ENCODE data around the gene KLHL25.

The KLHL25 gene

GRCh38 chr15:85771781-85772445, 22.8 kb downstream of the KLHL25 start:
- Histone ChIP-seq H3K9ac (ENCODE audit: low read length) (no peak overlapping the region), H3K4me3 (ENCODE audit: low read length) (no peak overlapping the region), H3K27me3 (ENCODE audit: control insufficient read depth, insufficient read depth, low read length) (no peaks in the 10 kb centered on the region), H3K36me3 (ENCODE audit: control insufficient read depth, low read depth, low read length) (no peaks in the 10 kb centered on the region), H3K9me3 (ENCODE audit: control insufficient read depth, low read depth, low read length) (no peaks in the 10 kb centered on the region), H3K27ac (ENCODE audit: low read length) (no peak overlapping the region), H3K4me1 (ENCODE audit: control insufficient read depth, low read depth, low read length) (no peaks in the 10 kb centered on the region)

DNA sequence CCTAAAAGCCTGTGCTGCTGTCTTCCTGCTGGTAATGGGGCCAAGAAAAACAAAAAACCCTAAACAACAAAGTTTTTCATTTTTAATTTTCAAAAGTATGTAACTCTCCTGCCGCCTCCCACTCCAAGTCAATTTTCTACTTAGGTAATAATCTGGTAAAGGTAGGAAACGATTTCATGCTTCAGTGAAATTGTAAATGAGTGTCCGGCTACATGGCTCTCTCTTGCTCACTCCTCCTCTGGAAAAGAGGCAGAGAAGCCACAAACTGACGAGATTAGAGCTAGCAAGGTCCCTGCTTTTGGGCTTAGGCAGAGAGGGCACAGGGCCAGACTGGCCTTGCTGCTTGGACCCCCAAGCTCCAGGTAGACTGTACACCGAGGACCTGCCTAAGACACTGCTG, 23.5 kb downstream of the KLHL25 start:
- Histone ChIP-seq H3K27ac (ENCODE audit: low read length) (no peak overlapping the region), H3K9me3 (ENCODE audit: control insufficient read depth, low read depth, low read length) (no peaks in the 10 kb centered on the region), H3K9ac (ENCODE audit: low read length) (no peak overlapping the region), H3K4me3 (ENCODE audit: low read length) (no peak overlapping the region), H3K4me1 (ENCODE audit: control insufficient read depth, low read depth, low read length) (peaks cover 4% of the 10 kb centered on the region), H3K27me3 (ENCODE audit: control insufficient read depth, insufficient read depth, low read length) (no peaks in the 10 kb centered on the region), H3K36me3 (ENCODE audit: control insufficient read depth, low read depth, low read length) (no peaks in the 10 kb centered on the region)

- no peaks in the 10 kb centered on the region for H3K36me3 ChIP-seq (ENCODE audit: control insufficient read depth, low read depth, low read length)
- no peak overlapping the region for H3K27ac ChIP-seq (ENCODE audit: low read length)
- no peak overlapping the region for H3K9ac ChIP-seq (ENCODE audit: low read length)
- no peaks in the 10 kb centered on the region for H3K9me3 ChIP-seq (ENCODE audit: control insufficient read depth, low read depth, low read length)
- peaks cover 4% of the 10 kb centered on the region for H3K4me1 ChIP-seq (ENCODE audit: control insufficient read depth, low read depth, low read length)
- no peaks in the 10 kb centered on the region for H3K27me3 ChIP-seq (ENCODE audit: control insufficient read depth, insufficient read depth, low read length)
- H3K4me3 ChIP-seq (ENCODE audit: low read length): no peak overlapping the region
Measured at GRCh38 chr15:85770096-85771041, 24.4 kb downstream of the KLHL25 start.

- Histone ChIP-seq H3K9me3 (ENCODE audit: control insufficient read depth, low read depth, low read length) (no peaks in the 10 kb centered on the region), H3K27ac (ENCODE audit: low read length) (no peak overlapping the region), H3K9ac (ENCODE audit: low read length) (no peak overlapping the region), H3K27me3 (ENCODE audit: control insufficient read depth, insufficient read depth, low read length) (no peaks in the 10 kb centered on the region), H3K36me3 (ENCODE audit: control insufficient read depth, low read depth, low read length) (no peaks in the 10 kb centered on the region), H3K4me3 (ENCODE audit: low read length) (no peak overlapping the region), H3K4me1 (ENCODE audit: control insufficient read depth, low read depth, low read length) (peaks cover 4% of the 10 kb centered on the region)
Measured at GRCh38 chr15:85769182-85769900, 25.4 kb downstream of the KLHL25 start.

DNA sequence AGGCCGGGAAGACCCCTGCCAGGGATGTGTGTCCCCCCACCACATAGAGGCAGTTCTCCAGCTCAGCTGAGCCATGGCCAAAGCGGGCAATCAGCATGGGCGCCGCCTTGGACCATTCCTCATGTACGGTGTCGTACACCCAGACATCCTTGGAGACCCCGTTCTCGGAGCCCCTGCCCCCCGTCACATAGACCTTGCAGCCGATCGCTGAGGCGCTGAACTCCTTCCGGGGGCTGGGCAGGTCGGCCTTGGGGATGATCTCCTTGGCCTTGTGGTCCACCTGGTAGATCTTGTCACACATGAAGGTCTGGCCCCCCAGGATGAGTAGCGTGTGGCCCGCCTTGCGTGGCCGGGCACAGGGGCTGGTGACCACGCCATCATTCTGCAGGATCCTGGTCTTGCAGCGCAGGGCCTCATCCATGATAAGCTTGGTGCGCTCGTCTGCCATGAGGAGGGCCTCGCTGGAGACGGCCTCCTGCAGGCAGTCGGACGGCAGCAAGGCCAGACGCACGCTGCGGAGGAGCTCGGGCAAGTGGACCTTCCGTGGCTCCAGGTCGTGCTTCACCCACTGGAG, 26.0 kb downstream of the KLHL25 start:
- Histone ChIP-seq H3K4me1 (ENCODE audit: control insufficient read depth, low read depth, low read length) (peaks cover 4% of the 10 kb centered on the region), H3K9ac (ENCODE audit: low read length) (no peak overlapping the region), H3K36me3 (ENCODE audit: control insufficient read depth, low read depth, low read length) (no peaks in the 10 kb centered on the region), H3K9me3 (ENCODE audit: control insufficient read depth, low read depth, low read length) (no peaks in the 10 kb centered on the region), H3K27ac (ENCODE audit: low read length) (no peak overlapping the region), H3K4me3 (ENCODE audit: low read length) (no peak overlapping the region), H3K27me3 (ENCODE audit: control insufficient read depth, insufficient read depth, low read length) (no peaks in the 10 kb centered on the region)

DNA sequence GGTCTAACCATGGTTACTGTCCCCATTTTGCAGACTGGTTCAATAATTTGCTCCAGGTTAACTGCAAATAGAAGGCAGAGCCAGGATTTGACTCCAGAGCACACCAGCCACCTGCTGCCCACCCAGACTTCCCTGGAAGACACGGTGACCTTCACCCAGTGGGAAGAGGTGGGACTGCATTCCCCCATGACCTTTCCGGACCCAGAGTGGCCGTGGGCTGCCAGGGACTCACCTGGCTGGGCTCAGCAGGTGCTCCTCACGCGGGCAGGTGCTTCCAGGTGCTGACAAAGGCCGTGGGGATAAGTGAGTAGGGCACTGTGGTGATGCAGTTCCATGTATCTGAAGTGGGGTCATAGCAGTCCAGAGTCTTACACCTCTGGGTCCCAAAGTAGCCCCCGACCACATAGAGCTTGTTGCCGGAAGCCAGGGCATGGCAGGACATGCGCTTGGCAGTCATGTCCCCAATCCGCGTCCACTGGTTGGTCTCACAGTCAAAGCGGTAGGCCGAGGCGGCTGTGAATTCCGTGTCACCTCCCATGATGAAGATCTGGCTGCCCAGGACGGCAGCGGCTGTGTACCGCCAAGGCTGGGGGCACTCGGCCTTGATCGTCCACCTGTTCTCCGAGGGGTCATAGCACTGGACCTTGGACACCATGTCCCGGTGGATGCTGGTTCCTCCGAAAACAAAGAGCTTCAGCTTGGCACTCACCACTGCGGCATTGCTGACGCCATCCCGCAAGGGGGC, 26.8 kb downstream of the KLHL25 start:
- H3K27me3 ChIP-seq (ENCODE audit: control insufficient read depth, insufficient read depth, low read length): no peaks in the 10 kb centered on the region
- H3K9me3 ChIP-seq (ENCODE audit: control insufficient read depth, low read depth, low read length): no peaks in the 10 kb centered on the region
- peaks cover 3% of the 10 kb centered on the region for H3K36me3 ChIP-seq (ENCODE audit: control insufficient read depth, low read depth, low read length)
- H3K4me1 ChIP-seq (ENCODE audit: control insufficient read depth, low read depth, low read length): peaks cover 4% of the 10 kb centered on the region
- H3K9ac ChIP-seq (ENCODE audit: low read length): no peak overlapping the region
- no peak overlapping the region for H3K4me3 ChIP-seq (ENCODE audit: low read length)
- H3K27ac ChIP-seq (ENCODE audit: low read length): no peak overlapping the region

GRCh38 chr15:85766001-85766831, 28.5 kb downstream of the KLHL25 start:
- H3K9ac ChIP-seq (ENCODE audit: low read length): no peak overlapping the region
- H3K4me3 ChIP-seq (ENCODE audit: low read length): no peak overlapping the region
- H3K36me3 ChIP-seq (ENCODE audit: control insufficient read depth, low read depth, low read length): peaks cover 3% of the 10 kb centered on the region
- no peak overlapping the region for H3K27ac ChIP-seq (ENCODE audit: low read length)
- H3K4me1 ChIP-seq (ENCODE audit: control insufficient read depth, low read depth, low read length): peaks cover 4% of the 10 kb centered on the region
- H3K27me3 ChIP-seq (ENCODE audit: control insufficient read depth, insufficient read depth, low read length): no peaks in the 10 kb centered on the region
- no peaks in the 10 kb centered on the region for H3K9me3 ChIP-seq (ENCODE audit: control insufficient read depth, low read depth, low read length)

DNA sequence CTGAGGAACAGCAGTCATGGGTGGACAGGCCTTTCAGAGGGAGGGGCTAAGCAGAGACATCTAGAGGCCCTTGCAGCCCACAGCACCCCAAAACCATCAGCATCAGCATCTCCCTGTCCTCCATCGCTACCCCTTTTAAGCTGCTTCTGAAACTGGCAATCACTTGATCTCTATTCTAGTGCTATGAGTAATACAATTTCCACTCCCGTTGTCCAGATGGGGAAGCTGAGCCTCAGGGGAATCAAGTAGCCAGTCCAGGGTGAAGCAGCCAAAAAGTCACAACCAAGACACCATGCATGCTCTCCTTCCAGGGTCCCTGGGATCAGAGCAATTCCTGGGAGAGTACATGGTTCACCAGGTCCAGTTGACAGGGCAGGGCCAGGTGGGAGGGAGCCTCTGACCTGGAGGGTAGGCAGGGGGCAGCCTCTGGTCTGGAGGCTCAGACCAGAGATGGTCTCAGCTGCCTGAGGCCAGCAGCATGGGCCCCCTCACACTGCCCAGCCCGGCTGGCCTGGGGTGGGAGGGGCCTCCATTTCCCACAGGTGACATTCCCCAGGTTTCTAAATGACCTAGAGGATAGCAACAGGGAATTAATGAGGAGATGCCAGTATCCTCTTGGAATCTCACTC, 30.0 kb downstream of the KLHL25 start:
- H3K36me3 ChIP-seq (ENCODE audit: control insufficient read depth, low read depth, low read length): peaks cover 11% of the 10 kb centered on the region
- peaks cover 4% of the 10 kb centered on the region for H3K4me1 ChIP-seq (ENCODE audit: control insufficient read depth, low read depth, low read length)
- no peak overlapping the region for H3K27ac ChIP-seq (ENCODE audit: low read length)

DNA sequence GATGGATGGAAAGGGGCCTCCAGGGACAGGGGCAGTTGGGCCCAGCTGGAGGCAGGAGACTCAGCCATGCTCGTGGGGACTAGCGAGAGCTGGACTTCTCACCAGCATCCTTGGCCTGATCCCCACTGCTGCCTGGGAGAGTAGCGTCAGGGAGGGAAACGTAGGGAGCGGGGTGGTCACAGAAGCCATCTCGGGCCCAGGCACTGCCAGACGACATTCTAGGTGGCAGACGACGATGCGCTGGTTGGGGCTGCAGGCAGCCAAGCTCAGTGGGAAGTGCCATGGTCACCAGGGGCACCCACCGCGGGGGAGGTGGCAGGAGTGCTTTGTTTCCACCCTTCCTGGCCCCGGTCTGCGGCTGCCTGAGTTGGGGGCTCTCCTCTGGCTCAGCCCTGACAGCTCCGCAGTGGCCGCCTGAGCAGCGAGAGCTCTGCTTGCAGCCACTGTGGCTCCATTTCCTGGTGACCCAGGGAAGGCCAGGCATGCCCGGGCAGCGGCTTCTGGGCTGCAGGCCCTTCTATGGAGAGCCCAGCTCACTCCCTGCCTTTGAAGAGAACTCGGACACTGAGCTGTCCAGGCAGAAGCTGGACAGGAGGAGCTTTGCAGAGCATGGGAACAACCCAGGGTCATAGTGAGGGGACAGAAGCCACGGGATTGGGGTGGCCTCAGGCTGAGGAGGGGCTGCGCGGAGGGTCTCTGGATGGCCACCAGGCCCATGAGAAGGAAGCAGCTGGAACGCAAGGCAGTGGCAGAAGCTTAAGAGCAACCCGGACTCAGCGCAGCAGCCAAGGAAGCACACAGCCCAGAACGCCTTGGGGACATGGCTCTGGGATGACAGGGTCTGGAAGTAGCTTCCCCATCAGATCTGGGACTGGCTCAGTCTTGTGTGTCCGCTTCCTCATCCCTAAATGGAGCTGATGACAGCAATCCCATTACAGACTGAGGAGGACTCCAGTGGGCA, 30.8 kb downstream of the KLHL25 start:
- Histone ChIP-seq H3K27ac (ENCODE audit: low read length) (no peak overlapping the region), H3K4me3 (ENCODE audit: low read length) (no peak overlapping the region), H3K27me3 (ENCODE audit: control insufficient read depth, insufficient read depth, low read length) (no peaks in the 10 kb centered on the region), H3K9ac (ENCODE audit: low read length) (no peak overlapping the region), H3K9me3 (ENCODE audit: control insufficient read depth, low read depth, low read length) (no peaks in the 10 kb centered on the region), H3K36me3 (ENCODE audit: control insufficient read depth, low read depth, low read length) (peaks cover 12% of the 10 kb centered on the region), H3K4me1 (ENCODE audit: control insufficient read depth, low read depth, low read length) (peaks cover 4% of the 10 kb centered on the region)

More for the DNA sequence above, 30.0 kb downstream of the KLHL25 start:
- H3K9ac ChIP-seq (ENCODE audit: low read length): no peak overlapping the region
- H3K27me3 ChIP-seq (ENCODE audit: control insufficient read depth, insufficient read depth, low read length): no peaks in the 10 kb centered on the region
- no peak overlapping the region for H3K4me3 ChIP-seq (ENCODE audit: low read length)
- H3K9me3 ChIP-seq (ENCODE audit: control insufficient read depth, low read depth, low read length): no peaks in the 10 kb centered on the region

All from iPS-18a (cell line).